ENCODE data around the gene ZNF70.
A peak's percentile ranks its signal among the peaks of the same experiment; 100 is the strongest.

Gene ZNF70

DNA sequence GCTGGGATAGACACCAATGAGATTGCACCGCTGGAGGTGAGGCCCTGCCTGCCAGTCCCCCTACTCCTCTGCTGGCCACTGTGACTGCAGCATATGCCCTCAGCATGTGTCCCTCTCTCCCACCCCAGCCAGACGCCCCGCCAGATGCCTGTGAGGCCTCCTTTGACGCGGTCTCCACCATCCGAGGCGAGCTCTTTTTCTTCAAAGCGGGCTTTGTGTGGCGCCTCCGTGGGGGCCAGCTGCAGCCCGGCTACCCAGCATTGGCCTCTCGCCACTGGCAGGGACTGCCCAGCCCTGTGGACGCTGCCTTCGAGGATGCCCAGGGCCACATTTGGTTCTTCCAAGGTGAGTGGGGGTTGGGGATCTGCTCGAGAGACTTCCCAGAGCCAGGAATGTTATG, 30.2 kb upstream of the ZNF70 start:
- peak; percentile 77 to 95 (median 89) for DNase-seq

DNA sequence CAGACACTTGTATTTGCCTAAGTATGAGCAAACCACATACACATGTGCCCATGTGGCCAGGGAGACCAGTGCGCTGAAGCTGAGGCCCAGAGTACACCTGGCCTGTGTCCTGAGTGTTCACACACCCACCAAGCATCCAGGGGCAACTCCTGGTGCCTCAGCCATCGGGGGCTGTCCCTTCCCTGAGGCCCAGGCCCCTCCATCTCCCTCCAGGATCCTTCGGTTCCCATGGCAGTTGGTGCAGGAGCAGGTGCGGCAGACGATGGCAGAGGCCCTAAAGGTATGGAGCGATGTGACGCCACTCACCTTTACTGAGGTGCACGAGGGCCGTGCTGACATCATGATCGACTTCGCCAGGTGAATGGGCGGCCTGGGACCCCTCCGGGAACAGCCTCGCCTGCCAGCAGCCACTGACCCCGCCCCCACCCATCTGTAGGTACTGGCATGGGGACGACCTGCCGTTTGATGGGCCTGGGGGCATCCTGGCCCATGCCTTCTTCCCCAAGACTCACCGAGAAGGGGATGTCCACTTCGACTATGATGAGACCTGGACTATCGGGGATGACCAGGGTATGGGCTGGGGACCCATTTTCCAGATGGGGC, 29.3 kb upstream of the ZNF70 start:
- no peak for DNase-seq
- intact Hi-C loops (cut with DNase I), result no loop called here

More for the DNA sequence above, 30.2 kb upstream of the ZNF70 start:
- intact Hi-C loops (cut with DNase I), result no loop called here

DNA sequence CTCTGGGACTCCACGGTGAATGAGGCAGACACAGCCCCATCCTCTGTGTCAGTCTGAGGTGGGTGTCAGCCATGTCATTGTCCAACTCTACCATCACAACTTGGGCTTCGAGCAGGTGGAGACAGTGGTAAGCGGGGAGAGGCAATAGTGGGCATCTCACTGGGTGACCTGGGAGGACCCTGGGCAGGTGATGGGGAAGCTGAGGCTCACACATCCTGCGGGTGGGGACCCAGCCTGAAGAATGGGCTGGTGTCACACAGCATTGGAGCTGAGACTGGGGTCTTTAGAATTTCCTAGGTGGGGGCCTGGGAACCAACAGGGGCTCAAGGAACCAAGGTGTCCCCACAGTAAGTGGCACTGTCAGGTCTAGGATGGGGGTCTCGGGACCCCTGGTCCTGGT, 28.8 kb upstream of the ZNF70 start:
- DNase-seq, result no peak
- intact Hi-C loops (cut with DNase I), result no loop called here

DNA sequence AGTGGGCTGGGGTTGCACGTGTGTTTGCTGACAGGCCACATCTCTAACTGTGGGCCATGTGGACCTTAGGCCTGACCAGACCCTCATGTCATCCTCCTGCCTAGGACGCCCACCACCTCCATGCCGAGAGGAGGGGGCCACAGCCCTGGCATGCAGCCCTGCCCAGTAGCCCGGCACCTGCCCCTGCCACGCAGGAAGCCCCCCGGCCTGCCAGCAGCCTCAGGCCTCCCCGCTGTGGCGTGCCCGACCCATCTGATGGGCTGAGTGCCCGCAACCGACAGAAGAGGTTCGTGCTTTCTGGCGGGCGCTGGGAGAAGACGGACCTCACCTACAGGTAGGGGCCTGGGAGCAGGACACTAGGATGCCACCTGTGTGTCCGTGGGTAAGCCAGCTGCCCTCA, 28.2 kb upstream of the ZNF70 start:
- intact Hi-C loops (cut with DNase I), result no loop called here
- DNase-seq, result no peak

- intact Hi-C loops (cut with DNase I), result no loop called here
- no peak for DNase-seq
Observed at GRCh38 chr22:23778577-23778900, 27.6 kb upstream of the ZNF70 start.

GRCh38 chr22:23777776-23778576, 27.1 kb upstream of the ZNF70 start:
- intact Hi-C loops (cut with DNase I), result no loop called here
- DNase-seq, result no peak

DNA sequence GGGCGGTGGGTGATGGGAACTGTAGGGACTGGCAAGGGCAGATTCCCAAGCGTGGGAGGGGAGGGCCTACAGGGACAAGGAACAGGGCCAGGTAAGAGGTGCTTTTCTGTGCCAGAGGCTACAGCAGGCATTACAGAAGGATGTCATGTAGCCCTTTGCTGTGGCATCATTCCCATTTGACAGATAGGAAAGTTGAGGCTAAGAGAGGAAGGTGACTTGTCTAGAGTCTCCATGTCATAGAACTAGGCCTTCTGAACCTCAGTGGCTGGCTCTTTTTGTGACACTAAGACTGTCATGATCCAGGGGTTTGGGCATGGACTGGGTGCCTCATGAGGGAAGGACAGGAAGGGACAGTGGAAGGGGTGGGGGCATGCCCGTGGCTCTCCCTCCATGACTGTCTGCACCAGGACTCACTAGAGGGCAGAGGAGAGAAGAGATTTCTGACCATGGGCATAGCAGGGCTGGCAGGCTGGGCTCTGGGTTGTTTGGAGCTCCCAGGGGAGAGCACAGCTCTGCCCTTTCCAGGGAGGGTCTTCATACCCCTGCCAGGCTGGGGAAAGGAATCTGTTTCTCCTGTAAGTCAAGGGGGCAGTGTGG, 25.0 kb upstream of the ZNF70 start:
- intact Hi-C loops (cut with DNase I), result no loop called here
- no peak for DNase-seq

DNA sequence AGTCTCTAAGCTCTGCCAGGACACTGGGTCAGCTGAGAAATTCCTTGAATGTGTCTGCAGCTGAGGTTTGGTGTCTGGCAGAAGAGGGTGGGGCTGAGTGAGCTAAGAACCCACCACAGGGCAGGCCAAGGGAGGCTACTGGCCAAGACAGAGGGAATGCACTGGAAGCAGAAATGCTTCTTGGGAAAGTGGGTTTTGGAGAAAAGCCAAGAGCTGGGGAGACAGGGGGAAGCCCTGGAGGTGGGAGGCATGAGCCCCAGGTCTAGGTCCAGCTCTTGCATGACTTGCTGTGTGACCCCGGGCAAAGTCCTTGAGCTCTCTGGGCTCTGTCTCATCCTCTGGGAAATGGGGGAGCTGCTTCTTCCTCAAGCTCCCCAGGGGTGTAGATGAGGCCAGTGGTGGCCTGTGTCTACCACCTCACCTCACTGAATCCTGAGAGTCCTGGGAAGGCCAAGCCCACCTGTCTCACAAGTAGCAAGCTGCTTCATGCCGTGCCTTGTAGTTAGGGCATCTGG, 24.1 kb upstream of the ZNF70 start:
- no peak for DNase-seq
- intact Hi-C loops (cut with DNase I), result no loop called here

- intact Hi-C loops (cut with DNase I), result no loop called here
- DNase-seq, result no peak
Observed at GRCh38 chr22:23774114-23774921, 23.4 kb upstream of the ZNF70 start.

GRCh38 chr22:23773483-23774113, 22.7 kb upstream of the ZNF70 start:
- intact Hi-C loops (cut with DNase I), result no loop called here
- DNase-seq, result no peak

DNA sequence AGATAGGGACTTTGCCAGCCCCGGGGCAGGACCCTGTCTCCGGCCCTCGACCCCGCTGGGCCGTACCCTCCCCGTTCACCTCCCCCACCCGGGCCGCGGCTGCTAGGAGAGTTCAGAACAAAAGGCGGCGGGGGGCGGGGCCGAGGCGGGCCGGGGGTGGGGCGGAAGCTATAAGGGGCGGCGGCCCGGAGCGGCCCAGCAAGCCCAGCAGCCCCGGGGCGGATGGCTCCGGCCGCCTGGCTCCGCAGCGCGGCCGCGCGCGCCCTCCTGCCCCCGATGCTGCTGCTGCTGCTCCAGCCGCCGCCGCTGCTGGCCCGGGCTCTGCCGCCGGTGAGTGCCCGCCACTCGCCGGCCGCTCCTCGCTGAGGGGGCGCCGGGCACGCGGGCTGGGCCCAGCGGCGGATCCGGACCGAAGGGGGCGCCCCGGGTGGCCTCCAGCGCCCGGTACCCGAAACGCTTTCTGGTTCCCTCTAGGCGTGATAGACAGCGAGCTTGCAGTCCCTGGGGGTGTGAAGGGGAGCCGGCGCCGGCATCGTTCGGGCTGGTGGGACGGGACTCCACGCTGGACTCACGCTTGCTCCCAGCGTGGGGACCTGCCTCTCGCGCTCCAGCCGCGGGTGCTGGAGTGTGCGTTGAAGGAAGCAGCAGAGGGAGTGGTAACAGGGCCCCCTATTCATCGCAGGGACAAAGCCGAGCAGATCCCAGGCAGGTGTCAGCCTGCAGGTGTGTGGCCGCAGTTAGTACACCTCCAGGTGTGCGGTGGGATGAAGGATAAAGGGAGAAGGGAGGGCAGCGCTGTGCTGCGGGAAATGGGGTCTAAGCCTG, 21.9 kb upstream of the ZNF70 start, which contains the start of gene MMP11:
Gene MMP11 (plus strand): TSS at position 201 of the 825 bp plus-strand sequence. CDS start 22 bp downstream, at position 223.
- intact Hi-C loops (cut with DNase I), result no loop called here
- peak in 6 of 42 donors; percentile 13 to 54 (median 34) for DNase-seq

DNA sequence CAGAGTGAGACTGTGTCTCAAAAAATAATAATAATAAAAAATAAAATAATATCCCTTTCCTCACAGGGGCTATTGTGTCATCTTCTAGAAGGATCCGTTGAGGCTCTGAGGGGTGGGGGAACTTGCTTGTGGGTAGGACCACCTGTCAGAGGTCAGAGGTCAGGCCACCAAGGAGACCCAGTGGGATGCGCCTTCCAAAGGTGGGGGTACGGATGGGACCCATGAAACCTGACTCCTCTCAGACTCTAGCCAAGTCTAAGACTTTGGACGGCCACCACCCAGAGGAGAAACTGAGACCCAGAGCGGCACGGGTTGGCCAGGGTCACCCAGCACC, 21.4 kb upstream of the ZNF70 start:
- intact Hi-C loops (cut with DNase I), result no loop called here
- no peak for DNase-seq

DNA sequence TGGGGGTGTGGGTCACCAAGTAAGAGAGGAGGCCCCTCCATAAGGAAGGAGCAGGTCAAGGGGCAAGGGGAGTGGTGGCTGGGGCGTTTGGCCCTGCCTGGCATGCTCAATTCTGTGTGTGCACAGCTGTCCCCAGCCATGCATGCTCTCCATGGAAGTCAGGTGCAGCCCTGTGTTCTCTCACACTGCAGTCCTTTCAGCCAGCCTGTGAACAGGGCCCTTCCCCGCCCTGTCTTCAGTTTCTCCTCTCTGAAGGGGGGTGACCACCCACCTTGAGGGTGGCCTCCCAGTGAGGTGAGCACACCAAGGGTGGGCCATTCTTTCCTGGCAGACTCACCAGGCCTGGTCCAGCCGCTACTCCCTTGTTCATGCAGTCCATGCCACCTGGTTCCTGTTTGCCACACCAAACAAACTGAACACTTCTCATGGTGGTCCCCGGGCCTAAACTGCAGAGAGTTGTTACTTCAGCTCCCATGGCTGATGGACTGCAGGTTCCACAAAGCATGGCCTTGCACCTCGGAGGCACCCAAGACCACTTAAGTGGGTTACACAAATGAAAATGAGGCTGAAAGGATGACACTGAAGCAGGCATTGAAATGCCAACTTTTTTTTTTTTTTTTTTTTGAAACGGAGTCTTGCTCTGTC, 18.5 kb upstream of the ZNF70 start:
- DNase-seq, result no peak
- intact Hi-C loops (cut with DNase I), result loop anchor here (5.0 kb wide), 1 partner anchor 78 kb away; no protein-coding TSS in a partner anchor

GRCh38 chr22:23767673-23768548, 17.0 kb upstream of the ZNF70 start, which contains the start of gene CHCHD10:
TSS of gene CHCHD10 (minus strand) at chr22:23767972. CDS start at chr22:23767874, 98 bp downstream.
- intact Hi-C loops (cut with DNase I), result loop anchor here (5.0 kb wide), 1 partner anchor 79 kb away; no protein-coding TSS in a partner anchor
- DNase-seq, result peak; percentile 76 to 96 (median 90)

GRCh38 chr22:23767303-23767672, 16.4 kb upstream of the ZNF70 start:
- no peak for DNase-seq
- intact Hi-C loops (cut with DNase I), result loop anchor here (5.0 kb wide), 1 partner anchor 80 kb away; no protein-coding TSS in a partner anchor

Measured in head of caudate nucleus (tissue), 42 donors.